Measurements from ENCODE around the gene OR2T4. TPM values are rescaled to one million over a fixed set of nuclear protein-coding genes. Genes with fewer than 3 reads are reported as not detected.

Gene OR2T4
- total RNA-seq, 1 experiment from 2014 or later, result not detected

DNA sequence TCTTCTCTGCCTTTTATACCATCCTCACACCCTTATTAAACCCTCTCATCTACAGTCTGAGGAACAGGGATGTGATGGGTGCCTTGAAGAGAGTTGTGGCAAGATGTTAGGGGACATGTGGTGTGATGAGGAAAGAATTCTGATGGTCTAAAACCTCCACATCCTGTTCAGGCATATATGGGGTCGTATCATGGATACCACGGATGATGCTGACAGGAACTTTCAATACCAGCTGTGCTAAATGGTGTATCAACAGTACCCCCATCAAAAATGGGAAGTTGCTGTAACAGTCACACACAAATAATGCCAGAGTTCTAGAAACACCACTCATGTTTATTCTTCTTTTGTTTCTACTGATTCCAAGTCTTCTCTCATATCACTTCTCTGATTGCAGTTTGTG lies 27.0 kb downstream of the OR2T4 start:
- H3K9me3 Mint-ChIP-seq (ENCODE audit: unreplicated experiment), result no peaks in the 10 kb centered on the region
- H3K36me3 Mint-ChIP-seq (ENCODE audit: insufficient read depth, unreplicated experiment), result no peaks in the 10 kb centered on the region
- intact Hi-C loops (cut with micrococcal nuclease; ENCODE audit: unreplicated experiment), result no loop called here
- no peak overlapping the region for H3K4me3 Mint-ChIP-seq (ENCODE audit: unreplicated experiment)
- Histone ChIP-seq H3K9me3 (no peaks in the 10 kb centered on the region), H3K4me1 (no peaks in the 10 kb centered on the region), H3K4me3 (ENCODE audit: low read depth, low read length) (no peak overlapping the region), H3K27me3 (replicated peaks; ENCODE audit: control insufficient read depth, insufficient read depth, low read length) (no peaks in the 10 kb centered on the region), H3K36me3 (ENCODE audit: control insufficient read depth, insufficient read depth, low read length) (no peaks in the 10 kb centered on the region)
- POLR2A ChIA-PET, result no interaction called here
- CTCF ChIA-PET, result no interaction called here
- no peaks in the 10 kb centered on the region for H3K4me1 Mint-ChIP-seq (ENCODE audit: low read depth, unreplicated experiment)
- TF ChIP-seq, protein P1, sequence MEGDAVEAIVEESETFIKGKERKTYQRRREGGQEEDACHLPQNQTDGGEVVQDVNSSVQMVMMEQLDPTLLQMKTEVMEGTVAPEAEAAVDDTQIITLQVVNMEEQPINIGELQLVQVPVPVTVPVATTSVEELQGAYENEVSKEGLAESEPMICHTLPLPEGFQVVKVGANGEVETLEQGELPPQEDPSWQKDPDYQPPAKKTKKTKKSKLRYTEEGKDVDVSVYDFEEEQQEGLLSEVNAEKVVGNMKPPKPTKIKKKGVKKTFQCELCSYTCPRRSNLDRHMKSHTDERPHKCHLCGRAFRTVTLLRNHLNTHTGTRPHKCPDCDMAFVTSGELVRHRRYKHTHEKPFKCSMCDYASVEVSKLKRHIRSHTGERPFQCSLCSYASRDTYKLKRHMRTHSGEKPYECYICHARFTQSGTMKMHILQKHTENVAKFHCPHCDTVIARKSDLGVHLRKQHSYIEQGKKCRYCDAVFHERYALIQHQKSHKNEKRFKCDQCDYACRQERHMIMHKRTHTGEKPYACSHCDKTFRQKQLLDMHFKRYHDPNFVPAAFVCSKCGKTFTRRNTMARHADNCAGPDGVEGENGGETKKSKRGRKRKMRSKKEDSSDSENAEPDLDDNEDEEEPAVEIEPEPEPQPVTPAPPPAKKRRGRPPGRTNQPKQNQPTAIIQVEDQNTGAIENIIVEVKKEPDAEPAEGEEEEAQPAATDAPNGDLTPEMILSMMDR (IDR thresholded peaks at IDR 0.05; ENCODE audit: insufficient read depth in 1 of 2, low read depth in 1 of 2, low read length in 1 of 2, severe bottlenecking in 1 of 2, unreplicated experiment in 1 of 2), result no peak
- DNase-seq, result no peak
- H3K27me3 Mint-ChIP-seq (ENCODE audit: insufficient read depth, unreplicated experiment), result no peaks in the 10 kb centered on the region
- no peak overlapping the region for H3K27ac Mint-ChIP-seq (ENCODE audit: unreplicated experiment)
- BruUV-seq (replicated peaks), result no TSS peak

DNA sequence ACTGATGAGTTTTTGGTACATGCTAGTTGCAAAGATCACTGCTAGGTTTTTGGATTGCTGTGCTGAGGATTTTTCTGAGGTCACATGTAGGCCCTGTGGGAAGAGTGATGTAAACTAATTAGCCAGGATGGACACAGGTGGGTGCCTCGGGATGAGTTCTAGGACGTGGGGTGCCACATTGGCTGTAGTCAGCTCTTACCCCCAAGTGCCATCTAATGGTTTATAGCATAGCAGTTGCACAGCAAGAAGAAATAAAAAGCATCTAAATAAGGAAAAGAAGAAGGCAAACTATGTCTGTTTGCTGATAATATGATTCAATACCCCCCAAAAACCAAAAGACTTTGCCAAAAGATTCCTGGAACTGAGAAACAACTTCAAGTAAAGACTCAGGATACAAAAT lies 31.6 kb downstream of the OR2T4 start:
- H3K4me1 Mint-ChIP-seq (ENCODE audit: low read depth, unreplicated experiment), result no peaks in the 10 kb centered on the region

DNA sequence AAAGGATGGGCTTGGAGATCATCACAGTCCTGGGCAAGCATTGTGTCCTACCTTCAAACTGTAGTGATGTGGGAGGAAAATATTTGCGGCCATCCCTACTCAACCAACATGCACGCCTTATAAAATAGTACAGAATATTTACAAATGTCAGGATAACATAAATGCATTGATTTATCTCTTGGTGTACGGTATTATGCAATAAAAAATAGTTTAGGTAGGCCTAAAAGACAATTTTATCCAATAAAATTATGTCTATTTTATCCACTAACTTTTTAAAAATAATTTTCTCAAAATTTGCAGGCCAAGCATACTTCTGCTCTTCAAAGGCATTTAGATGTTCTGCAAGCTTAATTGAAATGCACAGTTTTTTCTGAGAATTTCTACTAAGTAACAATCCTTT lies 41.3 kb downstream of the OR2T4 start, which contains the start of gene OR2T1:
Gene OR2T1, plus strand, starts transcription at position 301 of the 400 bp plus-strand sequence. CDS start 3,100 bp downstream, outside the sequence.
- Mint-ChIP-seq H3K27ac (ENCODE audit: unreplicated experiment) (no peak within 1 kb of the TSS), H3K27me3 (ENCODE audit: insufficient read depth, unreplicated experiment) (no peaks in the 10 kb centered on the region), H3K36me3 (ENCODE audit: insufficient read depth, unreplicated experiment) (no peaks in the 10 kb centered on the region), H3K4me3 (ENCODE audit: unreplicated experiment) (no peak within 1 kb of the TSS), H3K9me3 (ENCODE audit: unreplicated experiment) (peaks cover 31% of the 10 kb centered on the region), H3K4me1 (ENCODE audit: low read depth, unreplicated experiment) (no peaks in the 10 kb centered on the region)
- H3K36me3 ChIP-seq (ENCODE audit: control insufficient read depth, insufficient read depth, low read length), result no peaks in the 10 kb centered on the region
- TF ChIP-seq, protein P1 (IDR thresholded peaks at IDR 0.05; ENCODE audit: insufficient read depth in 1 of 2, low read depth in 1 of 2, low read length in 1 of 2, severe bottlenecking in 1 of 2, unreplicated experiment in 1 of 2), result no peak
- POLR2A ChIA-PET, result no interaction called here
- DNase-seq, result no peak
- CTCF ChIA-PET, result no interaction called here
- no peak within 1 kb of the TSS for H3K4me3 ChIP-seq (ENCODE audit: low read depth, low read length)
- intact Hi-C loops (cut with micrococcal nuclease; ENCODE audit: unreplicated experiment), result no loop called here
- no peaks in the 10 kb centered on the region for H3K9me3 ChIP-seq
- no peaks in the 10 kb centered on the region for H3K27me3 ChIP-seq (replicated peaks; ENCODE audit: control insufficient read depth, insufficient read depth, low read length)
- H3K4me1 ChIP-seq, result no peaks in the 10 kb centered on the region
- BruUV-seq (replicated peaks), result no TSS peak

More for the DNA sequence above, 31.6 kb downstream of the OR2T4 start:
- Histone ChIP-seq H3K4me1 (no peaks in the 10 kb centered on the region), H3K36me3 (ENCODE audit: control insufficient read depth, insufficient read depth, low read length) (no peaks in the 10 kb centered on the region), H3K9me3 (no peaks in the 10 kb centered on the region), H3K4me3 (ENCODE audit: low read depth, low read length) (no peak overlapping the region), H3K27me3 (replicated peaks; ENCODE audit: control insufficient read depth, insufficient read depth, low read length) (no peaks in the 10 kb centered on the region)
- H3K36me3 Mint-ChIP-seq (ENCODE audit: insufficient read depth, unreplicated experiment), result no peaks in the 10 kb centered on the region
- no peak overlapping the region for H3K4me3 Mint-ChIP-seq (ENCODE audit: unreplicated experiment)
- ChIA-PET POLR2A (no interaction called here), CTCF (no interaction called here)
- intact Hi-C loops (cut with micrococcal nuclease; ENCODE audit: unreplicated experiment), result no loop called here
- H3K27me3 Mint-ChIP-seq (ENCODE audit: insufficient read depth, unreplicated experiment), result no peaks in the 10 kb centered on the region
- TF ChIP-seq, protein P1 (IDR thresholded peaks at IDR 0.05; ENCODE audit: insufficient read depth in 1 of 2, low read depth in 1 of 2, low read length in 1 of 2, severe bottlenecking in 1 of 2, unreplicated experiment in 1 of 2), result no peak
- H3K9me3 Mint-ChIP-seq (ENCODE audit: unreplicated experiment), result peaks cover 6% of the 10 kb centered on the region
- no peak for DNase-seq
- BruUV-seq (replicated peaks), result no TSS peak
- no peak overlapping the region for H3K27ac Mint-ChIP-seq (ENCODE audit: unreplicated experiment)
